GM19452 (cell line): Measurements from ENCODE around the gene METTL21A.
"Not testable (repeated sequence)": the region's sequence is repeated elsewhere in the genome, so short reads cannot be mapped to it uniquely, and the experiment has no call there.

Experiments
- ATAC-seq: cut with Tn5 transposase; IDR thresholded peaks from one replicate; pipeline ENCODE4 v1.9.1; 2021; ENCODE audit not compliant: unreplicated experiment

The METTL21A gene

GRCh38 chr2:207625014-207625907, at the start of gene METTL21A:
Gene METTL21A, minus strand, starts transcription at chr2:207625394. Its CDS starts 1,019 bp downstream, at chr2:207624375.
- peak; percentile 59 for ATAC-seq

DNA sequence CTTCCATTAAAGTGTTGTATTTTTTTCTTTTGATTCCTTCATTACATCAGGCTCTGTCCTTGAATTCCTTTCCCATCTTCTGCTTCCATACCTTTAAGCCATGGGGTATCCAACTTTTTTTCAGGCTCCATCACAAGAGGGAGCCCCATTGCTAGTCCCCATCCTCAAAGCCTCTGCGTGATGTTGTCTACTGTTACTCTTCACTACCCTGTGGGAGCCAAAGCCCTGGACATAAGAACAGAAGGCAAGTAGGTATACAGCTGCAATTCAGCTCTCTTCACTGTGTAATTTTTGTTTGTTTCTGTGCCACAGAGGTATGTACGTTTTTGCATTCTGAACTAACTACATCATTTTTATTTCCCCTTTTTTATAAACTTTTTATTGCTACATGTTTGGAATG, 49.6 kb upstream of the METTL21A start:
- ATAC-seq, result no peak

DNA sequence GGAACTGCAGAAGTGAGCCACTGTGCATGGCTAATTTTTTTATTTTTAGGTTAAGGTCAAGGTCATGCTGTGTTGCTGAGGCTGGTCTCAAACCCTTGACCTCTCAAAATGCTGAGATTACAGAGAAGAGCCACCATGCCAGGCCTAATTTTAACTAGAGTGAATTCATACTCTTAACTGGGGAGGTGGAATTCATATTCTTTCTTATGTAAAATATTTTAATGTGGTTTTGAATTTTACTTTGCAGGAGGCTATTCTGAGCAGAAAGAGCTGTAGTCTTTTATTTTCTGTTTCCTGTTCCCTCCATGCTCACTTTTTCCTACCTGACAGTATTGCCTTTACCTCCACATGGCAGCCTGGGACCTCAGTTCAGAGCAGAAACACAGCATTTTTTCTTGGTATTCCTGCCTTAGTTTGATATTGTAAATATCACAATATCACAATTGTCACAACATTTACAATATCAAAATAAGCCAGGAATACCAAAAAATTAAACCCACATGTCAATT, 49.1 kb upstream of the METTL21A start:
- ATAC-seq, result no peak

DNA sequence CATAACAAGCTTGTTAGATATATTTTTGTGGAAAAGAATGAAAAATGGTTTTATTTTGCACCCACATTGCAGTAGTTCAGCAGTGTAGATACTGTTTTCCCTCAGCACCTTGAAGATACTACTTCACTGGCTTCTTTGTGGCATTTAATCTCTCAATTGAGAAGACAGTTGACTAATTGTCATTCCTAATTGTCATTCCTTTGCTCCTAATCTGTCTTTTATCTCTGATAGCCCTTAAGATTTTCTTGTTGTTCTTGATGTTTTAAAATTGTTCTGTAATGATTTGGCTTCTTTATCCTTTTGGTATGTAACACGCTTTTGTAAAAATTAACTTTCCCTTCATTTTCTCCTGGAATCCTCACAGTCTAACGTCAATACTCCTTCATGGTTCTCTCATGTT, 48.2 kb upstream of the METTL21A start:
- no peak for ATAC-seq

DNA sequence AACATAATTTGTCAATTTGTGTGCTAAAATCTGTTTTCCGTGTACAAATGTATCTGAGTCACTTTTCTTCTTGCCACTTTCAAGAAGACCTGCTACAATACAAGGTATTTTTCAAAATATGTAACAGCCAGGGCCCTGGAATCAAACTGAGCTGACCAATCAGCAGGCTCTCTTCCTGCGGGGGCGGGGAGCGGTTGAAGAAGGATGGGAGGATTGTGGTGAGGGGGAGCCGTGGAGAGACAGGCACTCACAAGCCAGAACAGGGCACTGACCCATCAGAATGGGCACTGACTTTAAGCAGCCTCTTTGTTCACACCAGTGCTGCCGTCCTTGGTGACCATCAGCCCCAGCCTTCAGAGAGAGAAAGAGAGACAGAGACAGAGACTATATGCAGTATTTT, 45.7 kb upstream of the METTL21A start:
- ATAC-seq, result no peak

DNA sequence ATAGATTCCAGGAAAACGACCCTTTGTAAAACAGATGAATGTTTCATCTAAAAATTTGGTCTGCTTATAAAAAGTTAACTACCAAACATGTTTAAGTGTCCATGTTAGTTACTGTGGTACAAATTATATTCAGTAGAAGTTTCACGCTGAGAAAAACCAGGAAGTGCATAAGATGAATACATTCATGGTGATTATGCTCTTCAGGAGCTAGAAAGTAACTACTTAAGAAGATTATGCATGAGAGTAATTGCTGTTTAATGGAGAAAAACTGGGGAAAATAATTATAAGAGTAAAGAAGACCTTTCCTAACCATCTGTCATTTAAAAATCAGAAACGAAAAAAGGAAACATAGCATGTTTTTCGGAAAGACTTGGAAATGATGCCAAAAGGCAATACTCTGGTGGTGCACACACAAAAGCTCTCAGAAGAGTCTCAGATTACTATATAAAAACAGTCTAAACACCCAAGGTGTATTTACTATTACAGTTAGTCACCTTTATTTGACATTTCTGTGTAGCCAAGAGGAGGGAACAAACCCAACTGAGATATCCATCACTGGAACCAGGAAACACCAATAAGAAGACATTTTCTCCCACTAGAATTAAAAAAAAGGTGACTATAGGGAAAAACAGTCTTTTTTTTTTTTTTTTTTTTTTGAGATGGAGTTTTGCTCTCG, 38.8 kb upstream of the METTL21A start:
- no peak for ATAC-seq

GRCh38 chr2:207662203-207662602, 37.0 kb upstream of the METTL21A start:
- ATAC-seq, result peak; percentile 94

DNA sequence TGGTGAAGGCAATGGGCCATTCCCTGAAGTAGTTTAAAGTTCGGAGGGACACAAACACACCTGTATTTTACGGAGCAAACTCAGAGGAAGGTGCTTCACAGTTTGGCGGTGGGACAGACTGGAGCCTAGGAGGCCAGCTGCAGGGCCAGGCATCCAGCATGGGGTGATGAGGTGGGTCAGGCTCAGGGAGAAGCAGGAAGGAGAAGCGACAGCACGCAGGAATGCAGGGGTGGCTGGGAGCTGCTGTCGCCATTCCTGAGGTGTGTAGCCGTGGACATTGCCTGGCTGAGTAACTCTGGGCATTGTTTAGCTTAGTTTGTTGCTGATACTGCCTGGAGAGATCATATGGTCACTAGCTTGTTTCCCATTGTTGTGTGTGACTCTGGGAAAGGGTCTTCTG, 35.8 kb upstream of the METTL21A start:
- no peak for ATAC-seq

DNA sequence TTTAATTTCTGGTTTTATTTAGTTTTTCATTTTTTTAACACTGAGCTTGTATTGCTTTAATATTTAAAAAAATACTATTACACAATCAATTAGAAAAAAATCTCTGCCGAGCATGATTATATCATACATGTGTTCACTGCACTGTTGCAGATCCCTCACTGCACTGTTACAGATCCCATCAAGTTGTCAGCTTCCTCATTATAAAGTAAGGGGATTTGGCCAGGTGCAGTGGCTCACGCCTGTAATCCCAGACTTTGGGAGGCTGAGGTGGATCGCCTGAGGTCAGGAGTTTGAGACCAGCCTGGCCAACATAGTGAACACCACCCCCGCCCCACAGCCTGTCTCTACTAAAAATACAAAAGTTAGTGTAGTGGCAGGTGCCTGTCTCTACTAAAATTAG, 33.0 kb upstream of the METTL21A start:
- no peak for ATAC-seq

- no peak for ATAC-seq
Measured at GRCh38 chr2:207655000-207655399, 29.8 kb upstream of the METTL21A start.

GRCh38 chr2:207646582-207646981, 21.4 kb upstream of the METTL21A start:
- ATAC-seq, result not testable (repeated sequence)

DNA sequence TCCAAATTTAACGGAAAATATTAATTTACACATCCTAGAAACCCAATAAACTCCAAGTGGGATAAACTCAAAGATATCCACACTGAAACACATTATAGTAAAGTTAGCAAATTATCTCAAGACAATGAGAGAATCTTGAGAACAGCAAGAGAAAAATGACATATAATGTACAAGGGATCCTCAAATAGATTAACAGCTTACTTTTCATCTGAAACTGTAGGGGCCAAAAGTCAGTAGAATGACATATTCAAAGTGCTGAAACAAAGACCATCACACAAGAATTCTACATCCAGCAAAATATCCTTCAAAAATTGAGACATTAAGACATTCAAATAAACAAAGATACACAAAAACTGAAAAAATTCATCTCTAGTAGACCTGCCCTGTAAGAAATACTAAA, 18.7 kb upstream of the METTL21A start:
- ATAC-seq, result no peak

DNA sequence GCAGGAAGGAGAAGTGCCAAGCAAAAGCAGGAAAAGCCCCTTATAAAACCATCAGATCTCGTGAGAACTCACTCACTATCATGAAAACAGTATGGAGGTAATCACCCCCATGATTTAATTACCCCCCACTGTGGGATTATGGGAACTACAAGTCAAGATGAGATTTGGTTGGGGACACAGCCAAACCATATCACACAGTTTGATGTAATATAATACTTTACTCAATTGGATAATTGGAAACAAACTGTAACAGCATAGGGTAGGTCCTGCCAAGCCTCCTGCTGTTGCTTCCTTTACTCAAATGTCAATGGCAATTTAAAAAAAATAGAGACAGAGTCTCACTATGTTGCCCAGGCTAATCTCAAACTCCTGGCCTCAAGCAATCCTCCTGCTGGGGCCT, 15.5 kb upstream of the METTL21A start:
- no peak for ATAC-seq

- no peak for ATAC-seq
Measured at GRCh38 chr2:207640160-207640559, 15.0 kb upstream of the METTL21A start.

GRCh38 chr2:207639288-207639687, 14.1 kb upstream of the METTL21A start:
- not testable (repeated sequence) for ATAC-seq

DNA sequence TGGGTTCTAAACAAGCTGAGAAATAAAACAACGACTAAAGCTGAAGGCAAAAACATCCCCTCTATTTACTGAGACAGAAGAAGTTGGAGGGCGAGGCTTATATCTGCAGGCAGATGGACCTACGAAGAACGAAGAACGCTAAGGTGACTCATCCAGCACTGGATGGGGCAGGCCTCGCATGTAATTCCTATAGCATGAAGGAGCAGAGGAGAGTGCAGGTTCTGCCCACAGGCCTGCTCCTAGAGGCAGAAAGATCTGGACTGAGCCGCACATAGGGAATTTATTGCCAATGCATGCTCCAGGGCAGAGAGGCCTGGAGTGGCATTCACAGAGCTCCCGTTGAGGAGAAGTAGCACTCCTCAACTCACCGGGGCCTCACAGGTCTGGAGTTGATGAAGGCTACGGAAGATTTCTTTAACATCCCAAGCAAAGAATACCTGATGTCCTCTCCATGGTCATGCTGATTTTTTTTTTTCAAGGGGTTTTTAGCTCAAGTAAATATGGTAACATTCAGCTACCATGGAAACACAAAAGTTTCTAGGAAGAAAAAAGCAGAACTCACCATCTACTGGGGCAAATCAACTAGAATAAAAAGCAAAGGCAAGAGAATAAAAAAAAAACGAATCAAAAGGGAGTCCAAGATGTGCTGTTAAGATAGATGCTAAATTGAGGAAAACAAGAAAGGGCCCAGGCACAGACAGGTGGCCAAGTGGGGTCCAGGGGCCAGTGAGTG, 10.4 kb upstream of the METTL21A start:
- ATAC-seq, result no peak

- no peak for ATAC-seq
Measured at GRCh38 chr2:207633686-207634085, 8.5 kb upstream of the METTL21A start.

GRCh38 chr2:207632575-207633493, 7.6 kb upstream of the METTL21A start:
- no peak for ATAC-seq

- no peak for ATAC-seq
Measured at GRCh38 chr2:207630491-207630890, 5.3 kb upstream of the METTL21A start.

DNA sequence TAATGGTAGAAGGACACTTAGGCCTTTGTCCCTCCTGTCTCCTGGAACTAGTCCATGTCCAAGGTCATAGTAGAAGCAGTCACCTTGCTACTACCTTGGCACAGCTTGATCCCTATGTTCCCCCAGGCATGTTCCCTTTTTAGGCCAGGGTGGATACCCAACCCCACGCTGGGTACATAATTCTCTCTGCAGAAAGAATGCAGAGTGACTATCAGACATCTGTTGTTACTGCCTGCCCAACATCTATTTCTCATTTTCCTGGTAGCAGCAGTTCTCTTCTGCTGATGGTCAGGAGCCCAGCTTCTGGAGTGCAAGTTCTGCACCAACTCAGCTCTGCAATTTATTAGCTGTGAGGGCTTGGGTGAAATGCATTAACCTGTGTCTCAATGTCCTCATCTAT, 4.4 kb upstream of the METTL21A start:
- no peak for ATAC-seq
